Peyer's patch (tissue), 4 donors: ENCODE measurements around the gene MRPL24. TPM values are rescaled to one million over a fixed set of nuclear protein-coding genes. Genes with fewer than 3 reads are reported as not detected.

ENCODE experiments used
- DNase-seq, 3 donors: peaks; one replicate each; pipeline ENCODE4 v3.0.0-alpha.2; 2017 to 2019
- H3K27ac ChIP-seq, 4 donors: fragments of 200-600 bp; sonication (generic); one replicate each; pipeline ENCODE4 v1.5.1; 2016 to 2019
- H3K27me3 ChIP-seq, 2 donors: fragments of 200-600 bp; sonication (generic); one replicate each; pipeline ENCODE4 v1.5.1; 2019
- H3K36me3 ChIP-seq, 3 donors: fragments of 200-600 bp; sonication (generic); one replicate each; pipeline ENCODE4 v1.5.1; 2016 to 2019
- H3K4me1 ChIP-seq, 4 donors: fragments of 200-600 bp; sonication (generic); one replicate each; pipeline ENCODE4 v1.5.1; 2016 to 2019
- H3K4me3 ChIP-seq, 4 donors: fragments of 200-600 bp; sonication (generic); 1 replicate in 3 of 4; 2 replicates in 1 of 4; pipeline ENCODE4 v1.5.1; 2016 to 2019; ENCODE audit warnings: mild to moderate bottlenecking in 1 of 4
- H3K9me3 ChIP-seq, 4 donors: fragments of 200-600 bp; sonication (generic); one replicate each; pipeline ENCODE4 v1.5.1; 2016 to 2019; ENCODE audit warnings: mild to moderate bottlenecking in 1 of 4
- CTCF ChIP-seq, 6 experiments: fragments of 450-650 bp in 4 of 6; fragments of 200-600 bp in 2 of 6; sonication (generic) in 1 of 6; IDR thresholded peaks; one replicate each; pipeline ENCODE4 v1.5.1; 2017 to 2019; ENCODE audit warnings: antibody characterized with exemption in 6 of 6, mild to moderate bottlenecking in 3 of 6, moderate library complexity in 1 of 6
- POLR2A ChIP-seq, 2 donors: fragments of 450-650 bp; IDR thresholded peaks; one replicate each; pipeline ENCODE4 v1.5.1; 2017; ENCODE audit warnings: antibody characterized with exemption in 2 of 2, mild to moderate bottlenecking in 2 of 2, moderate library complexity in 2 of 2
- total RNA-seq, 4 donors: library from RNA; depleted of rRNA; stranded (reverse); fragments of >200 nt; gene quantifications; one replicate each; pipeline ENCODE4 v1.1.0, GENCODE V29; 2016

The MRPL24 gene
- 10 to 100 TPM; 15.7 to 35.8 (median 22.0) TPM for total RNA-seq

GRCh38 chr1:156740741-156741480, at the start of gene MRPL24:
TSS of gene MRPL24 (minus strand) at chr1:156741088. CDS start at chr1:156738704, 2,384 bp downstream.
- Histone ChIP-seq H3K27me3 (no peaks in the 10 kb centered on the region), H3K36me3 (peaks cover 0 to 53% (median 0%) of the 10 kb centered on the region in 3 donors), H3K9me3 (no peaks in the 10 kb centered on the region), H3K27ac (peak within 1 kb of the TSS; percentile 69 to 87 (median 82)), H3K4me1 (peaks cover 0 to 14% (median 3%) of the 10 kb centered on the region in 4 donors), H3K4me3 (peak within 1 kb of the TSS; percentile 57 to 75 (median 68))
- DNase-seq: peak; percentile 96 to 99 (median 98)
- TF ChIP-seq POLR2A (IDR thresholded peaks at IDR 0.05) (peak in 1 of 2 donors; percentile 43), CTCF (IDR thresholded peaks at IDR 0.05) (peak in 1 of 6 experiments; percentile 14)

- no peak for DNase-seq
- TF ChIP-seq POLR2A (IDR thresholded peaks at IDR 0.05): no peak
- no peak for TF ChIP-seq CTCF (IDR thresholded peaks at IDR 0.05)
- H3K36me3 ChIP-seq: peaks cover 0 to 92% (median 0%) of the 10 kb centered on the region in 3 donors
Observed at GRCh38 chr1:156789621-156790318, 48.9 kb upstream of the MRPL24 start.

GRCh38 chr1:156788136-156788535, 47.2 kb upstream of the MRPL24 start:
- DNase-seq: no peak
- Histone ChIP-seq H3K4me3 (no peak overlapping the region), H3K27ac (no peak overlapping the region), H3K36me3 (peaks cover 0 to 91% (median 0%) of the 10 kb centered on the region in 3 donors), H3K9me3 (no peaks in the 10 kb centered on the region), H3K27me3 (no peaks in the 10 kb centered on the region), H3K4me1 (no peaks in the 10 kb centered on the region)
- TF ChIP-seq CTCF (IDR thresholded peaks at IDR 0.05): no peak
- TF ChIP-seq POLR2A (IDR thresholded peaks at IDR 0.05): no peak

More at GRCh38 chr1:156789621-156790318, 48.9 kb upstream of the MRPL24 start:
- no peak overlapping the region for H3K4me3 ChIP-seq
- no peaks in the 10 kb centered on the region for H3K4me1 ChIP-seq
- no peaks in the 10 kb centered on the region for H3K27me3 ChIP-seq
- no peak overlapping the region for H3K27ac ChIP-seq
- no peaks in the 10 kb centered on the region for H3K9me3 ChIP-seq

GRCh38 chr1:156786640-156787039, 45.8 kb upstream of the MRPL24 start:
- Histone ChIP-seq H3K36me3 (peaks cover 0 to 90% (median 0%) of the 10 kb centered on the region in 3 donors), H3K27ac (no peak overlapping the region)

GRCh38 chr1:156785458-156785857, 44.6 kb upstream of the MRPL24 start:
- no peaks in the 10 kb centered on the region for H3K4me1 ChIP-seq
- no peaks in the 10 kb centered on the region for H3K9me3 ChIP-seq
- peaks cover 0 to 85% (median 0%) of the 10 kb centered on the region in 3 donors for H3K36me3 ChIP-seq
- peak in 1 of 3 donors; percentile 8 for DNase-seq
- H3K27ac ChIP-seq: no peak overlapping the region
- TF ChIP-seq POLR2A (IDR thresholded peaks at IDR 0.05) (no peak), CTCF (IDR thresholded peaks at IDR 0.05) (no peak)
- H3K4me3 ChIP-seq: no peak overlapping the region
- no peaks in the 10 kb centered on the region for H3K27me3 ChIP-seq

More at GRCh38 chr1:156786640-156787039, 45.8 kb upstream of the MRPL24 start:
- no peaks in the 10 kb centered on the region for H3K27me3 ChIP-seq
- H3K4me3 ChIP-seq: no peak overlapping the region
- DNase-seq: no peak
- no peaks in the 10 kb centered on the region for H3K4me1 ChIP-seq
- H3K9me3 ChIP-seq: no peaks in the 10 kb centered on the region
- no peak for TF ChIP-seq POLR2A (IDR thresholded peaks at IDR 0.05)
- no peak for TF ChIP-seq CTCF (IDR thresholded peaks at IDR 0.05)
